ENCODE data around the gene LMAN1L.

DNA sequence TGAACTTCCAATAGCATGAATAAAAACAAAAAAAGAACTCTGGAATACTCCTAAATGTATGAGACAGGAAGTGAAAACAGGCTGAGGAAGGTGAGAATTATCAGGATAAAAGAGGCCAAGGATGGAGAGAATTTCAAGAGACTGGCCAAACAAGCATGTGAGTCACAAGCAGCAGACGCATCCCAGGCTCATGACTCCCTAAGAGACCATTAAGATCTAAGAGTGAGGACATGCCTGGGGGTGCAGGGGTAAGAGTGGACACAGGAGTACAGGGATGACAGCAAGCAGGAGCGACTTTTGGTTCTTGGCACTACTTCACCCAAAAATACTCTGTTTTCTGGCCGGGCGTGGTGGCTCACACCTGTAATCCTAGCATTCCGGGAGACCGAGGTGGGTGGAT lies 53.5 kb downstream of the LMAN1L start:
- TF ChIP-seq, protein P1, sequence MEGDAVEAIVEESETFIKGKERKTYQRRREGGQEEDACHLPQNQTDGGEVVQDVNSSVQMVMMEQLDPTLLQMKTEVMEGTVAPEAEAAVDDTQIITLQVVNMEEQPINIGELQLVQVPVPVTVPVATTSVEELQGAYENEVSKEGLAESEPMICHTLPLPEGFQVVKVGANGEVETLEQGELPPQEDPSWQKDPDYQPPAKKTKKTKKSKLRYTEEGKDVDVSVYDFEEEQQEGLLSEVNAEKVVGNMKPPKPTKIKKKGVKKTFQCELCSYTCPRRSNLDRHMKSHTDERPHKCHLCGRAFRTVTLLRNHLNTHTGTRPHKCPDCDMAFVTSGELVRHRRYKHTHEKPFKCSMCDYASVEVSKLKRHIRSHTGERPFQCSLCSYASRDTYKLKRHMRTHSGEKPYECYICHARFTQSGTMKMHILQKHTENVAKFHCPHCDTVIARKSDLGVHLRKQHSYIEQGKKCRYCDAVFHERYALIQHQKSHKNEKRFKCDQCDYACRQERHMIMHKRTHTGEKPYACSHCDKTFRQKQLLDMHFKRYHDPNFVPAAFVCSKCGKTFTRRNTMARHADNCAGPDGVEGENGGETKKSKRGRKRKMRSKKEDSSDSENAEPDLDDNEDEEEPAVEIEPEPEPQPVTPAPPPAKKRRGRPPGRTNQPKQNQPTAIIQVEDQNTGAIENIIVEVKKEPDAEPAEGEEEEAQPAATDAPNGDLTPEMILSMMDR (IDR thresholded peaks at IDR 0.05; ENCODE audit: borderline replicate concordance, extremely low read depth, low read length, poor library complexity, severe bottlenecking), result no peak
- no peak for TF ChIP-seq EZH2 (IDR thresholded peaks at IDR 0.05; ENCODE audit: borderline replicate concordance, low read depth, low read length, severe bottlenecking)
